Upper lobe of right lung (tissue), 1 donor: Measurements from ENCODE around the gene HCRTR1. TPM values are rescaled to one million over a fixed set of nuclear protein-coding genes. Genes with fewer than 3 reads are reported as not detected.
A peak's percentile ranks its signal among the peaks of the same experiment; 100 is the strongest.

Source experiments
- ATAC-seq: fragments of 200-7000 bp; cut with Tn5 transposase; one replicate; pipeline ENCODE4 v1.9.1; 2020; ENCODE audit warnings: mild to moderate bottlenecking, moderate library complexity
- DNase-seq: peaks from one replicate; pipeline ENCODE4 v3.0.0-alpha.2; 2020
- H3K27ac ChIP-seq: fragments of 200-600 bp; one replicate; pipeline ENCODE4 v1.8.0; 2022
- H3K27me3 ChIP-seq: fragments of 200-600 bp; one replicate; pipeline ENCODE4 v1.8.0; 2022; ENCODE audit warnings: mild to moderate bottlenecking
- H3K36me3 ChIP-seq: fragments of 200-600 bp; one replicate; pipeline ENCODE4 v1.8.0; 2022
- H3K4me1 ChIP-seq: fragments of 200-600 bp; one replicate; pipeline ENCODE4 v1.8.0; 2022
- H3K4me3 ChIP-seq: fragments of 200-600 bp; one replicate; pipeline ENCODE4 v1.8.0; 2022; ENCODE audit warnings: mild to moderate bottlenecking
- H3K9me3 ChIP-seq: fragments of 200-600 bp; one replicate; pipeline ENCODE4 v1.8.0; 2022
- CTCF ChIP-seq: fragments of 200-600 bp; IDR thresholded peaks from one replicate; pipeline ENCODE4 v1.8.0; 2022; ENCODE audit warnings: antibody characterized with exemption
- intact Hi-C: fragments of 100-400 bp; cut with DNase I; formaldehyde crosslinking; loops from one replicate; pipeline ENCODE4 v1.11.0; 2022
- total RNA-seq: library from RNA; stranded (reverse); fragmentation: NEBNext Ultra II Directional; extraction: Animal tissue kit (Norgen Biotek cat#: 25700); gene quantifications from one replicate; pipeline ENCODE4 v1.2.1, GENCODE V29; 2021
- donor health status: DM: no; HTN: yes; CAD: no; lungs with severe emphysema.

Gene HCRTR1
- total RNA-seq, 1 donor from 2014 or later = not detected

- ATAC-seq (no peak), DNase-seq (no peak)
- no peak for TF ChIP-seq CTCF
- Histone ChIP-seq H3K9me3 (no peaks in the 10 kb centered on the region), H3K27me3 (peaks cover 24% of the 10 kb centered on the region), H3K4me3 (no peak overlapping the region), H3K36me3 (no peaks in the 10 kb centered on the region), H3K4me1 (peaks cover 4% of the 10 kb centered on the region), H3K27ac (no peak overlapping the region)
- intact Hi-C loops = loop anchor here (10.0 kb wide), 1 partner anchor 51 kb away; no protein-coding TSS in a partner anchor
These were observed 2.1 kb upstream of the HCRTR1 start for GRCh38 chr1:31615414-31615813.

- H3K4me3 ChIP-seq = no peak overlapping the region
- intact Hi-C loops = loop anchor here (10.0 kb wide), 1 partner anchor 51 kb away; no protein-coding TSS in a partner anchor
- no peak for DNase-seq
These were observed 1.6 kb upstream of the HCRTR1 start for GRCh38 chr1:31615939-31616338.

GRCh38 chr1:31617916-31618746, 642 bp downstream of the HCRTR1 start:
- peaks cover 4% of the 10 kb centered on the region for H3K4me1 ChIP-seq
- intact Hi-C loops = loop anchor here (10.0 kb wide), 1 partner anchor 53 kb away; no protein-coding TSS in a partner anchor
- TF ChIP-seq CTCF = peak; percentile 81
- ATAC-seq (peak; percentile 78), DNase-seq (peak; percentile 80)
- H3K9me3 ChIP-seq = no peaks in the 10 kb centered on the region
- H3K27me3 ChIP-seq = peaks cover 24% of the 10 kb centered on the region
- H3K36me3 ChIP-seq = no peaks in the 10 kb centered on the region
- H3K27ac ChIP-seq = no peak overlapping the region
- peak overlapping the region; percentile 55 for H3K4me3 ChIP-seq

More at GRCh38 chr1:31615939-31616338, 1.6 kb upstream of the HCRTR1 start:
- Histone ChIP-seq H3K4me1 (peaks cover 4% of the 10 kb centered on the region), H3K9me3 (no peaks in the 10 kb centered on the region), H3K27ac (no peak overlapping the region), H3K36me3 (no peaks in the 10 kb centered on the region), H3K27me3 (peaks cover 24% of the 10 kb centered on the region)
- no peak for TF ChIP-seq CTCF
- ATAC-seq = no peak

GRCh38 chr1:31618916-31619846, 1.7 kb downstream of the HCRTR1 start:
- no peaks in the 10 kb centered on the region for H3K9me3 ChIP-seq
- ATAC-seq = no peak
- H3K4me3 ChIP-seq = no peak overlapping the region
- intact Hi-C loops = loop anchor here (10.0 kb wide), 1 partner anchor 54 kb away; no protein-coding TSS in a partner anchor
- no peak overlapping the region for H3K27ac ChIP-seq
- no peak for DNase-seq
- H3K36me3 ChIP-seq = no peaks in the 10 kb centered on the region
- peaks cover 24% of the 10 kb centered on the region for H3K27me3 ChIP-seq
- no peak for TF ChIP-seq CTCF
- peaks cover 4% of the 10 kb centered on the region for H3K4me1 ChIP-seq

- H3K27ac ChIP-seq = no peak overlapping the region
- no peaks in the 10 kb centered on the region for H3K36me3 ChIP-seq
- DNase-seq (no peak), ATAC-seq (no peak)
- intact Hi-C loops = no loop called here
- no peaks in the 10 kb centered on the region for H3K9me3 ChIP-seq
- peaks cover 24% of the 10 kb centered on the region for H3K27me3 ChIP-seq
- peaks cover 7% of the 10 kb centered on the region for H3K4me1 ChIP-seq
- no peak for TF ChIP-seq CTCF
- H3K4me3 ChIP-seq = no peak overlapping the region
These were observed 3.4 kb downstream of the HCRTR1 start for GRCh38 chr1:31620631-31621497.
